Stimulated activated CD4-positive, alpha-beta T cell treated with anti-CD3 and anti-CD28 coated beads, Interleukin-2, amount 100 ng/mL, for 4 hours (primary cell): ENCODE measurements around the gene SRCIN1.

Experiments used
- DNase-seq: peaks from one replicate; pipeline ENCODE4 v3.0.0-alpha.2; 2020; ENCODE audit warnings: low read depth

SRCIN1 gene

DNA sequence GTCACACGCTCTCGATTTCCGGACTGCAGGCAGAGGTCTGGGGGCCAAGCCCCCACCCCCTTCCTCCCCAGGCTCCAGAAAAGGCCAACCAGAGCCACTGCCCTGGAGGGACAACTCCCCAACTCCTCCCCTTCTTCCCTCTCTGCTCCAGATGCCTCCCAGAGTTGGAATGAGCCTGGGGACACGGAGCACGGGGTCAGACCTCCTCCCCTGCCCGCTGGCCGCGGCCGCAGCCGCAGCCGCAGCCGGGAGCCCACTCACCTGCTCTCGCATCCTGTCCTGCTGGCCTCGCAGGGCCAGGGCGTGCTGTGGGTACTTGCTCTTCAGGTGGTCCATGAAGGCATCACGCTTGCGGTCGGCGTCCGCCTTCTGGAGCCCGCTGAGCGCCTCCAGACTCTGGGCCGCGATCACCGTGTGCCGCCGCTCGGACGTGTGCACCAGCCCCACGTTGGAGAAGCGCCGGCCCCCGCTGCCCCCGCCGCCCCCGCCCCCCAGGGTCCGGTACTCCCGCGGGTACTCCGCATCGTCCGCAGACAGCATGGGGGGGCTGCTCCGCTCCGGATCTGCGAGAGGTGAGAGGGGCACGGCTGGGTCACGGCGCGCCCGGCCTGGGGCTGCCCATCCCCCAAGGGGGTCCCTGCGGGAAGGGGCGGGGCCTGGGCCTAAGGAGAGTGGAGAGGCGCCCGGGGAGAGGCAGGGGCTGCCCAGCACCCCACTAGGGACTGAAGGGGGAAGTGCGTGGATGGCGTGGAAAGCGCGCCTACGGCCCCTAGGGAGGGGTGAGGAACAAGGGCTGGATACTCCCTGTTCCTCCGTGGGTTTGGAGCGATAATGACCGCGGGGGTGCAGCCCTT lies 27.3 kb downstream of the SRCIN1 start:
- DNase-seq, result no peak

DNA sequence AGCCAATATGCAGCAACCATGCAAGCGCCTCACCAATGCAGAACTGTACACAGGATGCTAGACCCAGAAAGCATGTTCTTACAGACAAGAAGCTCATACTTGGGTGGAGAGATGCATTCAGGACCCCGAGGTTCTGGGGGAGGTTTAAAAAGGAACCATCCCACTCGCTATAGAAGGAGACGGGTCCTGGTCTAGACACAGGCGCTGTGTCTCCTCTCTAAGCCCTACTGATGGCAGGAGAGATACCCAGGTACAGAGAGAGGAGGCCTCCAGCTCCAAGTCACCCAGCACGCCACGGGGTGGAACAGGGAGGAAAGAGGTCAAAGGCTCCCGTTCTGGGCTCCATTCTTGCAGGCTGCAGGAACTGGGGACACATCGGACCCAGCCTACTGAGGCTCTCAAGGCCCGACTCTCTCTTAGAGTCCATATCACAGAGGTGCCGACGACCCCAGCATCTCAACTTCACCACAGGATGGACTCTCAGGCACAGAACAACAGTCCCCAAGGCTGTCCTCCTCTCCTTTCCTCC lies 28.0 kb downstream of the SRCIN1 start:
- no peak for DNase-seq

- DNase-seq, result no peak
Observed at GRCh38 chr17:38577244-38577643, 28.5 kb downstream of the SRCIN1 start.

DNA sequence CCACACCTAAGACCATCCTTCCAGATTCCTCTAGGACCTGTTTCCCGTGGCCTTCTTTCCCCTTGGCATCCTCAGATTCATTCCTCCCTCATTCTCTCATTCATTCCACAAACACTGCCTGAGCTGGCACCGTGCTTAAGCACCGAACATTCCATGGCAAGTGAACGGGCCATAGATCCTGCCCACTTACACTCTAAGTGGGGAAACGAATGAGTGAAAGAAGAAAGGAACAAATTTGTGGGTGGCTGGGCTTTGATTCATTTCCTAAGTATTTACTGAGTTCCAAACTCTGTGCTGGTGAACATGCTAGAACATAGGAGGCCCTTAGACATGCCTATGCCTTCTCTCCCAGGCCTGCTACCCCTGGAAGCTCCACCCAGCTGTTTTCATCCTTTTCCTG lies 30.0 kb downstream of the SRCIN1 start:
- DNase-seq, result no peak

- DNase-seq, result no peak
Observed at GRCh38 chr17:38574712-38575111, 31.0 kb downstream of the SRCIN1 start.

GRCh38 chr17:38572669-38573365 lies 32.9 kb downstream of the SRCIN1 start:
- no peak for DNase-seq

- DNase-seq, result no peak
Observed at GRCh38 chr17:38571833-38572668, 33.7 kb downstream of the SRCIN1 start.

- no peak for DNase-seq
Observed at GRCh38 chr17:38569701-38570512, 35.8 kb downstream of the SRCIN1 start.

DNA sequence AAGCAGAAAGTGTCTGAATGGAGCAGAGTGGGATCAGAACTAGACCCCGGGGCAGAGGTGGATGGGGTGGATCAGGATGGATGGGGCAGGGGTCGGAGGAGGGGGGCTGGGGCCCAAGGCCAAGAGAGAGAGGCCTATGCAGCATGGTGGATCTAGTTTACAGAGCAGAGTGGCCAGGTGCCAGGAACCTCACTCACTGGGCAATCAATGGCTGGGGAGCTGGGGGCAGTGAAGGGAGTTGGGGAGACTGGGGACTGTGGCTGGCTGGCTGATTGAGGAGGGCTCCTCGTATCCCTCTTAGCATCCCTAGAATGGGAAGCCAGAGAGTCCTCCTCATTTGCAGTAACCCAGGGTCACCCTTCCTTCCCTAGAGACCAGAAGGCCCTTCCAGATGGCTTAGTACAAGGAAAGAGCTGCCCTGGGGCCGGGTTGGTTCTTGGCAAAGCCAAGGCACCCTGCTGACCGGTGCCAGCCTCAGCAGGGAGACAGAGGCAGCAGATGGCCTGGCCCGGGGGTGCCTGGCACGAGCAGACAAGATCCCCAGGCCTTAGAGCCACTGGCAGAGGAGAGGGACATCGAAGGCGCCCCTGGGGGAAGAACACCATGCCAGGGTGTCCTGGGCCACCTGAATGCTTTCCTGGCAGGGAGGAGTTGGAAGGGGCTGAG lies 36.8 kb downstream of the SRCIN1 start:
- no peak for DNase-seq

DNA sequence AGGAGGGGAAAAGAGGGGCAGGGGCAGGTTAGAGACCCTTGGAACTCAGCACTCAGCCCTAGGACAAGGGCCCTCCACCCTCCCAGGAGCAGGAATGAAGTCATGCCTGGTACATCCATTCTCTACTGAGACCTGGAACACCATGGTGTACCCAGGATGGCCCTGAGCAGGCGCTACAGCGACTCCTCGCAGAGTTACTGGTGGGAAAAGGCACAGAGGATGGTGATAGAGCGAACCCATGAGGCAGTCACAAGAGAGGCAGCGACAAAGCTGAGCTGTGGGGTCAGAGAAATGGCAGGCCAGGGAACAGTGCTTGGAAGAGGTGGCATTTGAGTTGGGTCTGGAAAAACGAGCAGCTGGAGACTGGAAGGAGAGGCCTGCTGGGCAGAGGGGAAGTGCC lies 37.5 kb downstream of the SRCIN1 start:
- no peak for DNase-seq

DNA sequence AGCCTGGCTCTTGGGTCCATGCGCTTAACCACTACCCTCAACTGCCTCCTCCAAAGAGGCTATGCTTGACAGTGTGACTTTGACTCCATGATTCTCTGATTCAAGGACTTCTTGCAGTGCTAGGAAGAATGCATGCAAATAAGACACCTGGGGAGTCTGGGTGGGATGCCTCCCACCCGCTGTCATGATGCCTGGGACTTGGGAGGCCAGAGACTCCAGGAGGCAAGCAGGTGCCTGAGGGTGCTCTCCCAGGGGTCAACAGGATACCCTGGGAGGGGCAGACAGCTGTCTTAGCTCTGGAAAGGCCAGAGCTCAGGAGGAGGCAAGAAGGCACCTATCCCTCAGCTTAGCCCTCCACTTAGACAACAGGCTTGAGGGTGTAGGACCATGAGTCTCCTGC lies 38.4 kb downstream of the SRCIN1 start:
- DNase-seq, result no peak

DNA sequence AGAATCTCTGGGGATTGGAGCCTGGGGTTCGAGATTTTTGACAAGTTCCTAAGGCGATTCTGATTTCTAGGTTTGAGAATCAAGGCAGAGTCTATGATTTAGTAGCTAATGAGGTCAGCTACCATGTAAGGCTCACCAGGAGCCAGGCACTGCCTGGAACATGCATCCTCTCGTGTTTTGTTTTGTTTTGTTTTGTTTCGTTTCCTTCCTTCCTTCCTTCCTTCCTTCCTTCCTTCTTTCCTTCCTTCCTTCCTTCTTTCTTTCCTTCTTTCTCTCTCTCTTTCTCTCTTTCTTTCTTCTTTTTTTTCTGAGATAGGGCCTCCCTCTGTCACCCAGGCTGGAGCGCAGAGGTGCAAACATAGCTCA lies 39.1 kb downstream of the SRCIN1 start:
- no peak for DNase-seq

DNA sequence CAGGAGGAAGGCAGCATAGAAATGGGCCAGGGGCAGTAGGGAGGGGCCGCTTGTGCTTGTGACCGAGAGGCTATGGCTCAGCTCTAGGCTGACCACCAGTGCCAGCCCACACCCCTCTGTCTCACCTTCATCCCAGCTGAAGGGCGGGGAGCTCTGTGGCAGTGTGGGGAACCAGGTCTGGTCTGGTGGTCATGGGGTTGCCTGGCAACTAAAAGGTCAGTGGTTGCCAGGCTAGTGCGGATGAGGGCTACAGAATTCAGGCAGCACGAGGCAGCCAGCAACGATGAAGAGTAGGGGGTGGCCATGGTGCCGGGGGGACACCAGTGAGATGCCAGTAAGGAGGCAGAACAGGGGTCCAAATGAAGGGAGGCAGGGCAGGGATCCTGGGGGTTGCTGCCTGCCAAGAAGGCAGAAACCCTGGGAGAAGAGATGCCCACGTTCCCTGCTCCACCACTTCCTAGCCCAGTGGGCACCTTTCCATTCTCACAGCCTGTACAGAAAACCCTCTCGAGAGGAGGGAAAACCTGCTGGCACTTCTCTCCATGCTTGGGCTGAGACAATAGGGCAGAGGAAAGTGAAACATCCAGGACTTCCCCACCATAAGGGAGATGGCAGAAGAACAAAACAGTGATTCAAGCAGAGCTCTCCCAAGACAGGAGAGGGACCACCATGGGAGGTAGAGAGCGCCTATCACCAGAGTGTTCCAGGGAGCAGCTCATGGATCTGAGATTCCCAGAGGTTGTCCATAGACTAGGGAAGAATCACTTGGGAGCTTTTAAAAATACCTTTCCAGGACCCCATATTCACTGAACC lies 39.7 kb downstream of the SRCIN1 start:
- no peak for DNase-seq

DNA sequence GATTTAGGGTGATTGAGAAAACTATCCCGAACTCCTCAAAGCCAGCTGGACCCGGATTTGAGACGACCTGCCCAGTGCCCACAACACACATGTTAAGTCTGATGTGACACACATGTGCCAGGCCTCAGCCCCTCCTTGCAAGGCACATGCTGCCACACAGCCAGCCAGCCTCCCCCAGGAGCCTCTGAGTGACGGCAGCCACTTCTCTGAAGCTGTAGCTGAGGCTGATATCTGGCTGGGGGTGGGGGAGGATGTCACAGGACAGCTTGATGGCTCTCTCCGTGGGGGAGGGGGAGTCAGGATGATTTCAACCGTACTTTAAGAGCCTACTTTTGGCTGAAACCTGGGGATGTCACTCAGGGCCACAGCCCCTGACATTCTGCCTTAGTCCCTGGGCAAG lies 40.9 kb downstream of the SRCIN1 start:
- no peak for DNase-seq

DNA sequence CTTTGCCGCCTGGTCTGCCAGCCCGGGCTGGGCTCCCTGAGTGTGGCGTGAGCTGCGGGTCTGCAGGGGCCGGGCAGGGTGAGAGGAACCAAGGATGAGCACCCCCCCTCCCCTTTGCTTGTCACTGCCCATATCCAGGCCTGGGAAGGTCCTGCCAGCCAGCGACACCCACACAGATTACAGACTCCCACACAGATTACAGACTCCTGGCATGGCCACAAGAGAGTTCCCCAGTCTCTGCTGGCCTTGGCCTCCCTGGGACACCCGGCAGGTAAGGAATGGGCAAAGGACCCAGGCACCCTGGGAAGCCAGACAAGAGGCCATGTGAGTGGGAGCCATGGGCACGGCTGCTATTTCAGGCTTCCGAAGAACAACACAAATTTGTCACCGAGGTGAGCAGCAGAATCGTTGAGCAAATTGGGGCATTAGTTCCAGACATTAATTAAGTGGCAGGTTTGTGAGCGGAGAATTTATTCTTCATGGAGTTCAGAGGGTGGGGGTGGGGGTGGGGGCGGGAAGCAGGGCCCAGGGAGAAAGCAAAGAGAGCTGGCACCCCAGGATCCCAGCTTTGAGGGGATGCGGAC lies 41.4 kb downstream of the SRCIN1 start:
- DNase-seq, result no peak

- no peak for DNase-seq
Observed at GRCh38 chr17:38563362-38564253, 42.1 kb downstream of the SRCIN1 start.

GRCh38 chr17:38562903-38563302 lies 42.8 kb downstream of the SRCIN1 start:
- DNase-seq, result no peak

DNA sequence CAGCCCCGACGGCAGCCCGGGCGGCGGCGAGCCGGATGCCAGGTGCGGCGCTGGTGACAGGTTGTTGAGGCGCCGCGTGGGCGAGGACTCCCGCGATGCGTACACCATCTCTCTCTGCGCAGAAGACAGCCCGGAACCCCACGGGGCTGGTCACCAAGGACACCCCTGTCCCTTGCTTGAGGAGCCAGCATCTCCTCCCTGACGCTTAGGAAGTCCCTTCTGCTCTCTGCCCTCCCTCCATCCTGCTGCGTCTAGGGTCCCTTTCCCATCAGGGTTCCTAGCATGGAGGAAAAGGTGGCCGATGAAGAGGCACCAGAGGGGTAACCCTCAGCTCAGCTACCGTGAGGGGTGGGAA lies 43.6 kb downstream of the SRCIN1 start:
- DNase-seq, result no peak
